ENCODE measurements around the gene PRDX1. TPM values are rescaled to one million over a fixed set of nuclear protein-coding genes. Genes with fewer than 3 reads are reported as not detected.

Gene PRDX1
- total and polyA plus RNA-seq, 9 donors = 127 to 461 (median 272) TPM

GRCh38 chr1:45465277-45465676, 56.4 kb downstream of the PRDX1 start:
- Histone ChIP-seq H3K9me3 (no peaks in the 10 kb centered on the region), H3K27ac (no peak overlapping the region), H3K4me1 (ENCODE audit: insufficient read depth) (peaks cover 3% of the 10 kb centered on the region), H3K36me3 (no peaks in the 10 kb centered on the region), H3K4me3 (no peak overlapping the region), H3K27me3 (no peaks in the 10 kb centered on the region)
- no peak for TF ChIP-seq POLR2A (IDR thresholded peaks at IDR 0.05)
- TF ChIP-seq EP300 (IDR thresholded peaks at IDR 0.05) = no peak
- TF ChIP-seq CTCF (IDR thresholded peaks at IDR 0.05) = no peak
- DNase-seq = no peak
- intact Hi-C loops (cut with DNase I) = no loop called here

Other genes starting within 250 kb of the PRDX1 start
- gene HPDL, start 195.0 kb downstream of the PRDX1 start, total RNA-seq = 1 to 10 TPM in 5 of 7 donors, under 1 TPM in 1, not detected in 1; 0.80 to 2.0 (median 1.4) TPM
- gene HPDL, start 195.0 kb downstream of the PRDX1 start, polyA plus RNA-seq = under 1 TPM; 0.12 to 0.62 TPM
- 10 to 100 TPM in 3 of 7 donors, 1 to 10 TPM in 4; 6.7 to 16.3 (median 9.0) TPM for gene TOE1, start 181.7 kb downstream of the PRDX1 start, total RNA-seq
- gene TOE1, start 181.7 kb downstream of the PRDX1 start, polyA plus RNA-seq = 10 to 100 TPM; 10.7 to 13.5 TPM
- gene MUTYH, start 181.4 kb downstream of the PRDX1 start, total RNA-seq = 10 to 100 TPM; 23.0 to 38.8 (median 27.4) TPM
- gene MUTYH, start 181.4 kb downstream of the PRDX1 start, polyA plus RNA-seq = 10 to 100 TPM; 10.6 to 25.3 TPM
- 10 to 100 TPM in 3 of 7 donors, 1 to 10 TPM in 4; 6.7 to 12.5 (median 9.7) TPM for gene TESK2, start 30.7 kb downstream of the PRDX1 start, total RNA-seq
- 10 to 100 TPM in 1 of 2 donors, 1 to 10 TPM in 1; 8.3 to 10.5 TPM for gene TESK2, start 30.7 kb downstream of the PRDX1 start, polyA plus RNA-seq
- gene CCDC163, start 21.8 kb downstream of the PRDX1 start, total RNA-seq = 1 to 10 TPM; 1.1 to 5.5 (median 2.3) TPM
- 1 to 10 TPM; 1.7 to 3.6 TPM for gene CCDC163, start 21.8 kb downstream of the PRDX1 start, polyA plus RNA-seq
- 1 to 10 TPM; 3.1 to 9.9 (median 6.7) TPM for gene MMACHC, start 21.6 kb downstream of the PRDX1 start, total RNA-seq
- gene MMACHC, start 21.6 kb downstream of the PRDX1 start, polyA plus RNA-seq = 1 to 10 TPM; 2.2 to 4.8 TPM
- gene AKR1A1, start 28.9 kb upstream of the PRDX1 start, total RNA-seq = 100 to 1,000 TPM in 2 of 7 donors, 10 to 100 TPM in 5; 39.8 to 119 (median 88.3) TPM
- gene AKR1A1, start 28.9 kb upstream of the PRDX1 start, polyA plus RNA-seq = 10 to 100 TPM; 75.4 to 99.0 TPM
- gene NASP, start 62.2 kb upstream of the PRDX1 start, total RNA-seq = 100 to 1,000 TPM in 2 of 7 donors, 10 to 100 TPM in 5; 60.4 to 114 (median 76.3) TPM
- gene NASP, start 62.2 kb upstream of the PRDX1 start, polyA plus RNA-seq = 100 to 1,000 TPM in 1 of 2 donors, 10 to 100 TPM in 1; 92.6 to 122 TPM
- gene CCDC17, start 102.2 kb upstream of the PRDX1 start, total RNA-seq = 10 to 100 TPM in 1 of 7 donors, 1 to 10 TPM in 6; 1.3 to 30.2 (median 3.7) TPM
- 1 to 10 TPM; 1.4 to 1.5 TPM for gene CCDC17, start 102.2 kb upstream of the PRDX1 start, polyA plus RNA-seq
- gene GPBP1L1, start 164.6 kb upstream of the PRDX1 start, total RNA-seq = 10 to 100 TPM; 72.7 to 89.5 (median 80.8) TPM
- gene GPBP1L1, start 164.6 kb upstream of the PRDX1 start, polyA plus RNA-seq = 10 to 100 TPM; 36.0 to 69.8 TPM
- 10 to 100 TPM; 16.1 to 25.5 (median 19.1) TPM for gene TMEM69, start 166.3 kb upstream of the PRDX1 start, total RNA-seq
- gene TMEM69, start 166.3 kb upstream of the PRDX1 start, polyA plus RNA-seq = 10 to 100 TPM; 24.2 to 35.5 TPM
- 10 to 100 TPM in 6 of 7 donors, 1 to 10 TPM in 1; 7.7 to 22.3 (median 19.1) TPM for gene IPP, start 228.8 kb upstream of the PRDX1 start, total RNA-seq
- 10 to 100 TPM in 1 of 2 donors, 1 to 10 TPM in 1; 9.0 to 23.8 TPM for gene IPP, start 228.8 kb upstream of the PRDX1 start, polyA plus RNA-seq